ENCODE data around the gene FRMPD4.
"Not testable (repeated sequence)": the region's sequence is repeated elsewhere in the genome, so short reads cannot be mapped to it uniquely, and the experiment has no call there.

The FRMPD4 gene

DNA sequence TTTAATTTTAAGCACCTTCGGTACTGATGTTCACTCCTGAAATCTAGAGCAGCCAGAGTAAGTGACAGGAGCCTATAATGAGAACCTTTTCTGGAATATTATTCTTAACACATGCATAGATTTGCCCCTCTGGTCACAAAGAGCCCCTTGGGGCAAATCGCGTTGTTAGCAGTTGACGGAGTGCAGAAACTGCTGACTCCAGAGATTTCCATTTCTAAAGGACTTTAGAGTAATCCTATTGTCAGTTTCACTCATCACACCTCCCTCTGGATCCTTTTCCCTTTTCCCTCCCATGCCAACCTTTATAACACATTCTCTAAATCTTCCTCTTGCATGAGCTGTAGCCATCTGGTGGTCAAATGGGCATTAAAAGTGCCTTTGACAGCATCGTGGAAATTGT, 388.0 kb downstream of the FRMPD4 start:
- H3K4me2 ChIP-seq (ENCODE audit: low read length), result no peak overlapping the region
- H2AFZ ChIP-seq (ENCODE audit: low read length), result no peak overlapping the region
- H3K79me2 ChIP-seq (ENCODE audit: insufficient read depth, low read length), result no peaks in the 10 kb centered on the region
- no peaks in the 10 kb centered on the region for H3K9me2 ChIP-seq (ENCODE audit: low read depth, low read length)
- H3K27me3 ChIP-seq (ENCODE audit: insufficient read depth, low read length), result no peaks in the 10 kb centered on the region
- H3K27ac ChIP-seq (ENCODE audit: low read depth, low read length, poor library complexity, severe bottlenecking), result no peak overlapping the region
- no peaks in the 10 kb centered on the region for H3K36me3 ChIP-seq (ENCODE audit: insufficient read depth, low read length)
- H3K4me3 ChIP-seq (ENCODE audit: low read depth, low read length, poor library complexity, severe bottlenecking), result no peak overlapping the region
- no peaks in the 10 kb centered on the region for H4K20me1 ChIP-seq (ENCODE audit: insufficient read depth, low read length)
- no peaks in the 10 kb centered on the region for H3K9me3 ChIP-seq (ENCODE audit: low read length)
- no peak overlapping the region for H3K9ac ChIP-seq (ENCODE audit: low read length)
- H3F3A ChIP-seq (ENCODE audit: insufficient read depth, low read length), result no peaks in the 10 kb centered on the region
- H3K4me1 ChIP-seq (ENCODE audit: insufficient read depth, low read length, severe bottlenecking), result no peaks in the 10 kb centered on the region
- no peak for TF ChIP-seq EZH2 (IDR thresholded peaks at IDR 0.05; ENCODE audit: borderline replicate concordance, low read length)

DNA sequence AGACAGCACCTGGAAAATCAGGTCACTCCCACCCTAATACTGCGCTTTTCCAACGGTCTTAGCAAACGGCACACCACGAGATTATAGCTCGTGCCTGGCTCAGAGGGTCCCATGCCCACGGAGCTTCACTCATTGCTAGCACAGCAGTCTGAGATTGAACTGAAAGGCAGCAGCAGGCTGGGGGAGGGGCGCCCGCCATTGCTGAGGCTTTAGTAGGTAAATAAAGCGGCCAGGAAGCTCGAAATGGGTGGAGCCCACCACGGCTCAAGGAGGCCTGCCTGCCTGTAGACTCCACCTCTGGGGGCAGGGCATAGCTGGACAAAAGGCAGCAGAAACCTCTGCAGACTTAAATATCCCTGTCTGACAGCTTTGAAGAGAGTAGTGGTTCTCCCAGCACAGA, 399.8 kb downstream of the FRMPD4 start:
- H3K79me2 ChIP-seq (ENCODE audit: insufficient read depth, low read length); H2AFZ ChIP-seq (ENCODE audit: low read length); H3K36me3 ChIP-seq (ENCODE audit: insufficient read depth, low read length); H3K27ac ChIP-seq (ENCODE audit: low read depth, low read length, poor library complexity, severe bottlenecking); H3F3A ChIP-seq (ENCODE audit: insufficient read depth, low read length); H3K9me3 ChIP-seq (ENCODE audit: low read length); H3K4me3 ChIP-seq (ENCODE audit: low read depth, low read length, poor library complexity, severe bottlenecking); H3K9me2 ChIP-seq (ENCODE audit: low read depth, low read length); H3K9ac ChIP-seq (ENCODE audit: low read length); H4K20me1 ChIP-seq (ENCODE audit: insufficient read depth, low read length); H3K4me2 ChIP-seq (ENCODE audit: low read length); H3K4me1 ChIP-seq (ENCODE audit: insufficient read depth, low read length, severe bottlenecking); H3K27me3 ChIP-seq (ENCODE audit: insufficient read depth, low read length): not testable (repeated sequence)

DNA sequence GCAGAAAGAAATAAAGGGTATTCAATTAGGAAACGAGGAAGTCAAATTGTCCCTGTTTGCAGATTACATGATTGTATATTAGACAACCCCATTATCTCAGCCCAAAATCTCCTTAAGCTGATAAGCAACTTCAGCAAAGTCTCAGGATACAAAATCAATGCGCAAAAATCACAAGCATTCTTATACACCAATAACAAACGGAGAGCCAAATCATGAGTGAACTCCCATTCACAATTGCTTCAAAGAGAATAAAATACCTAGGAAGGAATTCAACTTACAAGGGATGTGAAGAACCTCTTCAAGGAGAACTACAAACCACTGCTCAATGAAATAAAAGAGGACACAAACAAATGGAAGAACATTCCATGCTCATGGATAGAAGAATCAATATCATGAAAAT, 404.0 kb downstream of the FRMPD4 start:
- H2AFZ ChIP-seq (ENCODE audit: low read length); H3K9me2 ChIP-seq (ENCODE audit: low read depth, low read length); H3K4me2 ChIP-seq (ENCODE audit: low read length); H3F3A ChIP-seq (ENCODE audit: insufficient read depth, low read length); H3K27me3 ChIP-seq (ENCODE audit: insufficient read depth, low read length); H3K27ac ChIP-seq (ENCODE audit: low read depth, low read length, poor library complexity, severe bottlenecking); H3K4me3 ChIP-seq (ENCODE audit: low read depth, low read length, poor library complexity, severe bottlenecking); H3K79me2 ChIP-seq (ENCODE audit: insufficient read depth, low read length); H3K9ac ChIP-seq (ENCODE audit: low read length); H3K9me3 ChIP-seq (ENCODE audit: low read length); H4K20me1 ChIP-seq (ENCODE audit: insufficient read depth, low read length); H3K4me1 ChIP-seq (ENCODE audit: insufficient read depth, low read length, severe bottlenecking); H3K36me3 ChIP-seq (ENCODE audit: insufficient read depth, low read length): not testable (repeated sequence)

DNA sequence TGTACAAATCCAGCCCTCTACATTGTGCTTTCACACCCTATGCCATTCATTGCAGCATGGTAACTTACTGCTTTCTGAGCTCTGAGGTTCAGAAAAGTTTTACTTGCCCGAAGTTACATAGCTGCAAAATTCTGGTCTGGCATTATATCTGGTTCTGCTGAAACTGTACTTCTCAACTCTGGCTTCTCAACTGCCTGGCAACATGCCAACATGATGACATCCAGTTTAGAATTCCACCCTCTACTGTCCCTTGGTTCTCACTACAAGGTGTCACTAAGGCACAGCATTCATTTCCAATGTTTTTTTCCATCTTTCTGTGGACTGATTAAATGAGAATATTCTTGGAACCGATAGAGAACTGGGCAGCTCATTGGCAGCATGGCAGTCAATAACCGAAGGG, 410.1 kb downstream of the FRMPD4 start:
- Histone ChIP-seq H3K9me2 (ENCODE audit: low read depth, low read length) (no peaks in the 10 kb centered on the region), H3K4me2 (ENCODE audit: low read length) (no peak overlapping the region)
- TF ChIP-seq, protein P1, sequence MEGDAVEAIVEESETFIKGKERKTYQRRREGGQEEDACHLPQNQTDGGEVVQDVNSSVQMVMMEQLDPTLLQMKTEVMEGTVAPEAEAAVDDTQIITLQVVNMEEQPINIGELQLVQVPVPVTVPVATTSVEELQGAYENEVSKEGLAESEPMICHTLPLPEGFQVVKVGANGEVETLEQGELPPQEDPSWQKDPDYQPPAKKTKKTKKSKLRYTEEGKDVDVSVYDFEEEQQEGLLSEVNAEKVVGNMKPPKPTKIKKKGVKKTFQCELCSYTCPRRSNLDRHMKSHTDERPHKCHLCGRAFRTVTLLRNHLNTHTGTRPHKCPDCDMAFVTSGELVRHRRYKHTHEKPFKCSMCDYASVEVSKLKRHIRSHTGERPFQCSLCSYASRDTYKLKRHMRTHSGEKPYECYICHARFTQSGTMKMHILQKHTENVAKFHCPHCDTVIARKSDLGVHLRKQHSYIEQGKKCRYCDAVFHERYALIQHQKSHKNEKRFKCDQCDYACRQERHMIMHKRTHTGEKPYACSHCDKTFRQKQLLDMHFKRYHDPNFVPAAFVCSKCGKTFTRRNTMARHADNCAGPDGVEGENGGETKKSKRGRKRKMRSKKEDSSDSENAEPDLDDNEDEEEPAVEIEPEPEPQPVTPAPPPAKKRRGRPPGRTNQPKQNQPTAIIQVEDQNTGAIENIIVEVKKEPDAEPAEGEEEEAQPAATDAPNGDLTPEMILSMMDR (IDR thresholded peaks at IDR 0.05; ENCODE audit: low read length), result no peak
- TF ChIP-seq EZH2 (IDR thresholded peaks at IDR 0.05; ENCODE audit: borderline replicate concordance, low read length), result no peak

DNA sequence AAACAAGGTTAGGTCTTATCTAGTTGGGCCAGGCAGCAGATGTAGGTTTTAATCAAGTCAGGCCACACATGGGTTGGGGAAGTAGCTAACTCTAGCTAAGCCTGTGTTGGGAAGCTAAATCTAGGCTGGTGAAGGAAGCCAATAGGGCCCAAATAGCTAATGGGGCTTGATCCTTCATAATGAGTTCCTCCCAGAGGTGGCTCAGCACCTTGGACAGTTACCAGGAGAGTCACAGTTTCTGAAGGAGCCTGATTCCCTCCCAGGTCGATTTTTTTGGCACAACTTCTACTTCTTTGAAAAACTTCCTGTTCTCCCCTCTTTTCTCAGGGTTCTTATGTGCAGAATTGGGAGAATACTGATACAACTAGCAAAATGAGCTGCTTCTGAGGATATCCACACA, 410.5 kb downstream of the FRMPD4 start:
- no peaks in the 10 kb centered on the region for H3K27me3 ChIP-seq (ENCODE audit: insufficient read depth, low read length)
- H3K36me3 ChIP-seq (ENCODE audit: insufficient read depth, low read length), result no peaks in the 10 kb centered on the region
- H3K27ac ChIP-seq (ENCODE audit: low read depth, low read length, poor library complexity, severe bottlenecking), result no peak overlapping the region
- TF ChIP-seq, protein P1 (IDR thresholded peaks at IDR 0.05; ENCODE audit: low read length), result no peak
- TF ChIP-seq EZH2 (IDR thresholded peaks at IDR 0.05; ENCODE audit: borderline replicate concordance, low read length), result no peak
- H4K20me1 ChIP-seq (ENCODE audit: insufficient read depth, low read length), result no peaks in the 10 kb centered on the region
- H3K9me3 ChIP-seq (ENCODE audit: low read length), result no peaks in the 10 kb centered on the region
- no peaks in the 10 kb centered on the region for H3K4me1 ChIP-seq (ENCODE audit: insufficient read depth, low read length, severe bottlenecking)
- H3K9ac ChIP-seq (ENCODE audit: low read length), result no peak overlapping the region
- no peaks in the 10 kb centered on the region for H3F3A ChIP-seq (ENCODE audit: insufficient read depth, low read length)
- H3K79me2 ChIP-seq (ENCODE audit: insufficient read depth, low read length), result no peaks in the 10 kb centered on the region
- no peak overlapping the region for H3K4me3 ChIP-seq (ENCODE audit: low read depth, low read length, poor library complexity, severe bottlenecking)
- no peak overlapping the region for H3K4me2 ChIP-seq (ENCODE audit: low read length)
- no peak overlapping the region for H2AFZ ChIP-seq (ENCODE audit: low read length)
- no peaks in the 10 kb centered on the region for H3K9me2 ChIP-seq (ENCODE audit: low read depth, low read length)

More for the DNA sequence above, 410.1 kb downstream of the FRMPD4 start:
- no peaks in the 10 kb centered on the region for H3K4me1 ChIP-seq (ENCODE audit: insufficient read depth, low read length, severe bottlenecking)
- H3K36me3 ChIP-seq (ENCODE audit: insufficient read depth, low read length), result no peaks in the 10 kb centered on the region
- H3F3A ChIP-seq (ENCODE audit: insufficient read depth, low read length), result no peaks in the 10 kb centered on the region
- H3K27ac ChIP-seq (ENCODE audit: low read depth, low read length, poor library complexity, severe bottlenecking), result no peak overlapping the region
- H3K4me3 ChIP-seq (ENCODE audit: low read depth, low read length, poor library complexity, severe bottlenecking), result no peak overlapping the region
- no peaks in the 10 kb centered on the region for H3K27me3 ChIP-seq (ENCODE audit: insufficient read depth, low read length)
- H4K20me1 ChIP-seq (ENCODE audit: insufficient read depth, low read length), result no peaks in the 10 kb centered on the region
- H3K9me3 ChIP-seq (ENCODE audit: low read length), result no peaks in the 10 kb centered on the region
- no peaks in the 10 kb centered on the region for H3K79me2 ChIP-seq (ENCODE audit: insufficient read depth, low read length)
- no peak overlapping the region for H2AFZ ChIP-seq (ENCODE audit: low read length)
- no peak overlapping the region for H3K9ac ChIP-seq (ENCODE audit: low read length)
